Measurements from ENCODE around the gene CHSY3.

- TF ChIP-seq CTCF (IDR thresholded peaks at IDR 0.05; ENCODE audit: poor library complexity, severe bottlenecking) (no peak), EZH2 (IDR thresholded peaks at IDR 0.05; ENCODE audit: borderline replicate concordance, insufficient read depth, low read length, poor library complexity, severe bottlenecking) (no peak), REST (IDR thresholded peaks at IDR 0.05; ENCODE audit: borderline replicate concordance) (no peak)
These were observed 61.8 kb downstream of the CHSY3 start for GRCh38 chr5:129966071-129966470.

Measured in neural cell (in vitro differentiated cells).